Adrenal gland (tissue), 5 donors: ENCODE measurements around the gene MMD.

ENCODE experiments used
- POLR2A ChIP-seq, 2 donors: fragments of 450-650 bp; IDR thresholded peaks; one replicate each; pipeline ENCODE4 v1.6.1; 2017; ENCODE audit warnings: antibody characterized with exemption in 2 of 2, mild to moderate bottlenecking in 2 of 2, moderate library complexity in 1 of 2
- TF ChIP-seq, protein P1 (sequence below), 6 experiments: fragments of 450-650 bp in 4 of 6; fragments of 200-600 bp in 2 of 6; sonication (generic) in 1 of 6; IDR thresholded peaks; 1 replicate in 5 of 6; 2 replicates in 1 of 6; pipeline versions ENCODE4 v1.5.1 to v1.8.0; 2016 to 2021; ENCODE audit warnings: antibody characterized with exemption in 6 of 6, mild to moderate bottlenecking in 2 of 6, moderate library complexity in 1 of 6
- donor health status: DM: no; HTN: no; CAD: no.

GRCh38 chr17:55383771-55384642 is 37.6 kb downstream of the MMD start:
- TF ChIP-seq, protein P1, sequence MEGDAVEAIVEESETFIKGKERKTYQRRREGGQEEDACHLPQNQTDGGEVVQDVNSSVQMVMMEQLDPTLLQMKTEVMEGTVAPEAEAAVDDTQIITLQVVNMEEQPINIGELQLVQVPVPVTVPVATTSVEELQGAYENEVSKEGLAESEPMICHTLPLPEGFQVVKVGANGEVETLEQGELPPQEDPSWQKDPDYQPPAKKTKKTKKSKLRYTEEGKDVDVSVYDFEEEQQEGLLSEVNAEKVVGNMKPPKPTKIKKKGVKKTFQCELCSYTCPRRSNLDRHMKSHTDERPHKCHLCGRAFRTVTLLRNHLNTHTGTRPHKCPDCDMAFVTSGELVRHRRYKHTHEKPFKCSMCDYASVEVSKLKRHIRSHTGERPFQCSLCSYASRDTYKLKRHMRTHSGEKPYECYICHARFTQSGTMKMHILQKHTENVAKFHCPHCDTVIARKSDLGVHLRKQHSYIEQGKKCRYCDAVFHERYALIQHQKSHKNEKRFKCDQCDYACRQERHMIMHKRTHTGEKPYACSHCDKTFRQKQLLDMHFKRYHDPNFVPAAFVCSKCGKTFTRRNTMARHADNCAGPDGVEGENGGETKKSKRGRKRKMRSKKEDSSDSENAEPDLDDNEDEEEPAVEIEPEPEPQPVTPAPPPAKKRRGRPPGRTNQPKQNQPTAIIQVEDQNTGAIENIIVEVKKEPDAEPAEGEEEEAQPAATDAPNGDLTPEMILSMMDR (IDR thresholded peaks at IDR 0.05): no peak
- TF ChIP-seq POLR2A (IDR thresholded peaks at IDR 0.05): no peak
